ENCODE data around the gene OR1M1. TPM values are rescaled to one million over a fixed set of nuclear protein-coding genes. Genes with fewer than 3 reads are reported as not detected.
"Not testable (repeated sequence)": the region's sequence is repeated elsewhere in the genome, so short reads cannot be mapped to it uniquely, and the experiment has no call there.

Gene OR1M1
- total RNA-seq (2014; rRNA removed; shearing (Covaris generic)): not detected in 2 replicates

GRCh38 chr19:9086761-9087160 is at the start of gene OR1M1:
TSS of gene OR1M1 (plus strand) at chr19:9087061. CDS start at chr19:9093245, 6,184 bp downstream.
- DNase-seq (ENCODE audit: low spot score): no peak

GRCh38 chr19:9037400-9038062 is 49.3 kb upstream of the OR1M1 start:
- DNase-seq (ENCODE audit: low spot score): no peak

DNA sequence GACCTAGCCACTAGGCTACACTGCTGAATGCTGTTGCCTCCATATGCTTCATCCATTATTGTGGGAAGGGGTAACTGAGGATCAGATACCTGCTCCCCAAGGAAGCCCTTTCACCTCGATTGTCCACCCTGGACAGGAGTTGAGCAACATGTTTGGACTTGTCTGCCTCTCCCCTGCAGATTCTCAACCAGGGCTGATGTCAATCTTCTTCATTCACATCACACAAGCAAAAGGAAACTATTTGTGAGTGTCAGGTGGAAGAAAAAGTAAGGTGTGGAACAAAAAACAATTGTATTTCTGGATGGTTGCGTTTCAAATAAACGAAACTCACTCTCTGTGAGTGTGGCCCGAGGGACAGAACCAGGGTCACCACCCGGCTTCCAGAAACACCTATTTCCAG is 47.1 kb upstream of the OR1M1 start:
- DNase-seq (ENCODE audit: low spot score): no peak

DNA sequence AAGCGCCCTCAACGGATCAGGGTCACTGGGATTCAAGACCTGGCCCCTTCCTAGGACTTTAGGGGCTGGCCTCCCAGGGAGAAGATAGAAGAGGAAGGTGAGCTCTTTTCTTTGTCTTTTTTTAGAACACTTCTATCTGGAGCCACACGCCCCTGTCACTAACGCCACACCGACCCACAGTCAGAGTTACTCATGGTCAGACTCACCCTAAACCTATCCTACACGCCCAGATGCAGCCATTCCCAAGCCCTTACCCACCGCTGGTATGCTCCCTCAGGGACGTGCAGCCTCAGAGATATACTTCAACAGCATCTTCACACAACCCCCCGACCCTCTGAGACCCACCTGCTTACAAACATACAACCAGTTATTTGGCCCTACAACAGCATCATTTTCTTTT is 46.7 kb upstream of the OR1M1 start:
- DNase-seq (ENCODE audit: low spot score): no peak

DNA sequence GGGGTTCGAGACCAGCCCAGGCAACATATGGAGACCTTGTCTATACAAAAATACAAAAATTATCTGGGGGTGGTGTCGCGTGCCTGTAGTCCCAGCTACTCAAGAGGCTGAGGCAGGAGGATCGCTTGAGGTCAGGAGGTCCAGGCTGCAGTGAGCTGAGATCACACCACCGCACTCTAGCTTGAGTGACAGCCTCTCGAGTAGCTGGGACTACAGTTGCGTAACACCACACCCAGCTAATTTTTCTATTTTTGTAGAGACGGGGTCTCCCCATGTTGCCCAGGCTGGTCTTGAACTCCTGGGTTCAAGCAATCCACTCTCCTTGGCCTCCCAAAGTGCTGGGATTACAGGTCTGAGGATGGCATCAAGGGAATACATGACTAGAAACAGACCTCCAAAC is 45.8 kb upstream of the OR1M1 start:
- DNase-seq (ENCODE audit: low spot score): no peak

DNA sequence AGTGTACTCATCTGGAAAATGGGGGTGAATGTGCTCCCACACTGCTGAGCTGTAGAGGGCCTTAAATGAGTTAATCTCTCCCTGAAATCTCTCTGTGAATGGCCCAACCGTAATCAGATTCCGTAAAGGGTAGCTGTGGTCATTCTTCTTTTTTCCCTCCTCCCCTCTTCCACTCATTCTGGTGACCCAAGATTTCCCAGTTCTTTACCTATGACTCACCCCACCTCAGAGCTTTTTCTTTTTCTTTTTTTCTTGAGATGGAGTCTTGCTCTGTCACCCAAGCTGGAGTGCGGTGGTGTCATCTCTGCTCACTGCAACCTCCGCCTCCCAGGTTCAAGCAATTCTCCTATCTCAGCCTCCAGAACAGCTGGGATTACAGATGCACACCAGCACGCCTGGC is 43.3 kb upstream of the OR1M1 start:
- peak; percentile 33 for DNase-seq (ENCODE audit: low spot score)

DNA sequence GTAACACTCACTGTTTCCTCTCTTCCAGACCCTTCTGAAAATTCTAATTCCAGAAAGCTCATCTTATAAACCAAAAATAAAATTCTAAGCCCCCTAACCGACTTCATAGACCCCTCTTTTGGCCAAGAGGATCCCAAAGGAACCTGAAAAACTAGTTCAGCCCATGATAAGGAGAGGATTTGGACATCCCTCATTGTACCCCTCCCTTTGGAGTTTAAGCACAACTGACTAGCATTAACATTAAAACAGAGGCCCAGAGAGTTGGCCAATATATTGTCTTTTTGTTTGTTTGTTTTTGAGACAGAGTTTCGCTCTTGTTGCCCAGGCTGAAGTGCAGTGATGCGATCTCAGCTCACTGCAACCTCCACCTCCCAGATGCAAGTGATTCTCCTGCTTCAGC is 42.4 kb upstream of the OR1M1 start:
- DNase-seq (ENCODE audit: low spot score): no peak

DNA sequence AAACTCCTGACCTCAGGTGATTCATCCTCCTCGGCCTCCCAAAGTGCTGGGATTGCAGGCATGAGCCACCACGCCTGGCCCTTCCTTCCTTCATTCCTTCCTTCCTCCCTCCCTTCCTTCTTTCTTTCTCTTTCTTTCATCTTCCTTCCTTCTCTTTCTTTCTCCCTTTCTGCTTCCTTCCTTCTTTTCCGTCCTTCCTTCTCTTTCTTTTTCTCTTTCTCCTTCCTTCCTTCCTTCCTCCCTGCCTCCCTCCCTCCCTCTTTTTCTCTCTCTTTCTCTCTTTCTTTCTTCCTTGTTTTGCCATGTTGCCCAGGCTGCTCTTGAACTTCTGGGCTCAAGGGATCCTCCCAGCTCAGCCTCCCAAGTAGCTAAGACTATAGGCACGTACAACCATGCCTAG is 40.2 kb upstream of the OR1M1 start:
- DNase-seq (ENCODE audit: low spot score): no peak

DNA sequence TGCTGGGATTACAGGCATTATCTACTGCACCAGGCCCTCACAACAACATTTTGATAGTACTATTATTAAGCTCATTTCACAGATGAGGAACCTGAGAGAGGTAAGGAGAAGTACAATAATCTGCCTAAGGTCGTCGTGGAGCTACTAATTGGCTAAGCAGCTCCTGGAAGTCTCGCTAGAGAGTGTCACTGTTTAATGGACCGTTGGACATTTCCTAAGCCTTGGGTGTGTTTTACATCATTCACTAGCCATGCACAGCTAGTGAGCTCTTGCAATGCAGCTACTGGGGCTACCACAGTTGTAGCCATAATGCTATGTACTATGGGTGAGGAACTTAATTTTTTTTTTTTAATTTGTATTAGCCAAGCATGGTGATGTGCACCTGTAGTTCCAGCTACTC is 34.0 kb upstream of the OR1M1 start:
- DNase-seq (ENCODE audit: low spot score): no peak

- not testable (repeated sequence) for DNase-seq (ENCODE audit: low spot score)
These were observed 33.2 kb upstream of the OR1M1 start for GRCh38 chr19:9053674-9054073.

DNA sequence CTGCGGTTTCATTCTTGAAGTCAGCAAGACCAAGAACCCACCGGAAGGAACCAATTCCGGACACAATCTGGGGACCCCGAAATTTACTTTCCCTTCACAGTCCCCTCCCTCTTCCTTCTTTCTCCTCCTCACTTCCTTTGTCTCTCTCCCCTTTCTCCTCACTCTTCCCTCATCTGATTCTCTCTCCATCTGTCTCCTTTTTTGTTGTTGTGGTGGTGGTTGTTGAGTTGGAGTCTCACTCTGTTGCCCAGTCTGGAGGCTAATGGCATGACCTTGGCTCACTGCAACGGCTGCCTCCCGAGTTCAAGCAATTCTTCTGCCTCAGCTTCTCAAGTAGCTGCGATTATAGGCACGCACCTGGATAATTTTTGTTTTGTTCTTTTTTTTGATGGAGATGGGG is 32.7 kb upstream of the OR1M1 start:
- DNase-seq (ENCODE audit: low spot score): no peak

DNA sequence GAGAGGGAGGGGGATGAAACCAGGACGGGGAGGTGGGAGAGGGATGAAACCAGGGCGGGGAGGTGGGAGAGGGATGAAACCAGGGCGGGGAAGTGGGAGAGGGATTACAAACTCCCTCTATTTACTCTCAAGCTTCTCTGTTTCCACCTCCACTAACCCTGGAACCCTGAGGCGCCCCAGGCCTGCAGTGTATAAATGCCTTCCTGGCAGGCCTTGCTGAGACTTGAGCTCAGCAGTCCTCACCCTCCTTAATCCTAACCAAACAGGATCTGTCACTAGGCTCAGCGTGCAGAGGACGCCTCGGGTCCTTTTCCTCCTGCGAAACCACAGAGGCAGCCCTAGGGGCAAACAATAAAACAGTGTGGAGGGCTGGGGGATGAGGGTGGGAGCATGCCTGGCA is 32.1 kb upstream of the OR1M1 start:
- peak; percentile 25 for DNase-seq (ENCODE audit: low spot score)

DNA sequence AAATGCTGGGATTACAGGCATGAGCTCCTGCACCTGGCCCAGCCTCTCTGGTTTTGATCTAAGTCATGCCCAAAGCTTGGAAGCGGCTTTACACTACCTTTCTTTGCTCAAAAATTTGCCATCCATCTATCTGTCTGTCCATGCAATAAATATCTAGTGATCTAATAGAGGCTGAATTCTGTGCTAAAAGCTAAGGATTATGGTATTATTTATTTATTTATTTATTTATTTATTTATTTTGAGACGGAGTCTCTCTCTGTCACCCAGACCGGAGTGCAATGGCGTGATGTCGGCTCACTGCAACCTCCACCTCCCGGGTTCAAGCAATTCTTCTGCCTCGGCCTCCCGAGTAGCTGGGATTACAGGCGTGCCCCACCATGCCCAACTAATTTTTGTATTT is 30.7 kb upstream of the OR1M1 start:
- not testable (repeated sequence) for DNase-seq (ENCODE audit: low spot score)

DNA sequence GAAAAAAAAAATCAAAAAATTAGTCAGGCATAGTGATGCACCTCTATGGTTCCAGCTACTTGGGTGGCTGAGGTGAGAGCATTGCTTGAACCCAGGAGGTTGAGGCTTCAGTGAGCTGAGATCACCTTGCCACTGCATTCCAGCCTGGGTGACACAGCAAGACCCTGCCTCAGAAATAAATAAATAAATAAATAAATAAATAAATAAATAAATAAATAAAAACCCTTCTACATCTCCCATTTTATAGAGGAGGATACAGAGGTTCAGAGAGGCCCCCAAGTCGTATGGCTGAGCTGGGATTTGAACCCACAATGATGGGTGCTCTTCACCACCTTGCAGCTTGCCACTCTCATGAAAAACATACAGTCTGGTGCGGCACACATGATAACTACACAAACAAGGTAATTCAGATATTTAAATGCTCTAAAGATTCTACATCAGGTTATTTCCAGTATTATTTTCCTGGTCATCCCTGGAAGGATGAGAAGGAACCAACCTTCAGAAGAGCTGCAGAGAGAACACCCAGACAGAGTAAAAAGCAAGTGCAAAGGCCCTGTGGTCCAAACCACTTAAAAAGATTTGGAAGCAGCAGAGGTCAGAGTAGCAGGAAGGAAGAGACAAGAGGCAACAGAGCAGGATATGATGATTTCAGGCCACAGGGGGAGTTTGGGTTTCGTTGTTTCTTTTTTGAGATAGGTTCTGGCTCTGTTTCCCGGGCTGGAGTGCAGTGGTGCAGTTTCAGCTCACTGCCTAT is 29.2 kb upstream of the OR1M1 start:
- no peak for DNase-seq (ENCODE audit: low spot score)

GRCh38 chr19:9058905-9059667 is 27.8 kb upstream of the OR1M1 start:
- no peak for DNase-seq (ENCODE audit: low spot score)

GRCh38 chr19:9060564-9061340 is 26.1 kb upstream of the OR1M1 start:
- peak; percentile 39 for DNase-seq (ENCODE audit: low spot score)

- DNase-seq (ENCODE audit: low spot score): peak; percentile 34
These were observed 25.0 kb upstream of the OR1M1 start for GRCh38 chr19:9061879-9062278.

DNA sequence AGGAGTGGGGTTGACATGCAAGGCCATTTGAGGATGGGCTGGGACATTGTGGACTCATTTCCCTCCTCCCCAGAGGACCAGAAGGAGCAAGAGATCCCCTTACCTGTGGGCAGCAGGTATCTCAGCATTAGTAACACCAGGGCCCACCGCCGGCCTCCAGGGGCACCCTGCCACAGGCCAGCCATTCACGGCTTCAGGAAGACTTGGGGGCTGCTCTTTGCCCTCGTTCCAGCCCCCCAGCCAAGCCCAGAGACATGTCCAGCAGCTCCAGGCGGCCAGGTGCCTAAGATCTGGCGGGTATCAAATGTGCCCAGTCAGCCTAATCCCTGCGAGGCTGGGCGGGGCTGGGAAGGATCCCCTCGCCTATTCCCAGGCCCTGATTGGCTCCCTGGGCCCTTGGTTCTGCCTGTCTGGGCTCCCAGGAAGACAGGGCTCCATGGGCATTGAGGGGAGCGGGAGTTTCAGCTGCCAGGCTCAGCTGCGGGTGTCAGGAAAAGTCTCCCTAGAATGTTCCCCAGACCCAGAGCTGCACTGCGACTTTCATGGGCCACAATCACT is 21.3 kb upstream of the OR1M1 start:
- DNase-seq (ENCODE audit: low spot score): no peak

DNA sequence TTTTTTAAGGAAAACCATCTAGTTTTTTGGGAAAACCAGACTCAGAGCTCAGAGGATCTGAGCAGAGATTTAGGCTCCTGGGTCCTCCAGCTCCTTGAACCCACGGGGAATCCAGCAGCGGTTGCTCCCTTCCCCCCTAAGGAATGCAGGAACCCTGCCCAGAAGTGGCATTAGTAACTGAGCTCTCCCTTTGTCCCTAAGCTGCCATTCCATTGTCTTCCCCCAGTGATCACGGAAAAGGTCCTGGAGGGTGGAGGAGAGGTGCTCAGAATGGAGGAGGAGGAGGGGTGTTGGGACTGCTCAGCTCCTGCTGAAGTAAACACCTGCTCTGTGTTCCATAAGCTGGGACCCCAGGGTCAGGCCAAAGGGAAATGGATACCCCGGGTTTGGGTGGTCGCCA is 16.8 kb upstream of the OR1M1 start:
- DNase-seq (ENCODE audit: low spot score): no peak

DNA sequence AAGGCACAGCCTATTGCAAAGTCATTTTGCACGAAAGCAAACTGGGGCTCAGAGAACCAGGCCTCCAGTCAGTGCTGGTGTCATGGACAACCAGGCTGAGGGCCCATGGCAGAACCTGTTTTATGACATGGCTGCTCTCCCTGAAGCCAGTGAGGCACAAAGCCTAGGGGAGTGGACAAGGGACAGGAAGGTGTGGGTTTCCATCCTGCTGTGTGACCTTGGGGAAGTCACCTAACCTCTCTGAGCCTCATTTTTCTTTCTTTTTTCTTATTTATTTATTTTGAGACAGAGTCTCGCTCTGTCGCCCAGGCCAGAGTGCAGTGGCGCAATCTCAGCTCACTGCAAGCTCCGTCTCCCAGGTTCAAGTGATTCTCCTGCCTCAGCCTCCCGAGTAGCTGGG is 15.1 kb upstream of the OR1M1 start:
- DNase-seq (ENCODE audit: low spot score): not testable (repeated sequence)

DNA sequence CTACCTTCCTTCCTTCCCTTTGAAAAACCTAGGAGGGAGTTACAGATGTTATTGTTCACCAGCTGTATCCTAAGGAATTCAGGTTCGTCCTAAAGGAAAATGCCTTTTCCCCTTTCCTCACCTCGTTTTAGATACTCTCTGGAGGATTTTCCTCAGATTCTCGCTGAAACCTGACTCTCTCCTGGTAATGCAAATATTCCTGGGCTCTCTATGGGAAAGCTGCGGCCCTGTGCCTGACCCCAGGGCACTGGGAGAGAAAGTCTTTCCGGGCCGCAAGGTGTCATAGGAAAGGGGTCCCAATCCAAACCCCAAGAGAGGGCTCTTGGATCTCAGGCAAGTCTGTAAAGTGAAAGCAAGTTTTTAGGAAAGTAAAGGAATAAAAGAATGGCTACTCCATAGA is 13.1 kb upstream of the OR1M1 start:
- no peak for DNase-seq (ENCODE audit: low spot score)

Measured in H4 (cell line).